ENCODE measurements around the gene MAG.

MAG gene

GRCh38 chr19:35297922-35298321 lies 6.0 kb downstream of the MAG start (continued):
- 0 out of 2 replicates have a peak, but pooled peaks have one; percentile 10 for TF ChIP-seq ZNF280C (tag by site-specific recombination; IDR thresholded peaks at IDR 0.05)
- TF ChIP-seq ZNF843 (tag by site-specific recombination; IDR thresholded peaks at IDR 0.05), result no peak
- TF ChIP-seq ATF2 (tag by site-specific recombination; IDR thresholded peaks at IDR 0.05; ENCODE audit: low read depth), result no peak
- TF ChIP-seq ZFHX2 (tag by site-specific recombination; conservative IDR thresholded peaks at IDR 0.05), result no peak
- TF ChIP-seq ZNF571 (tag by site-specific recombination; IDR thresholded peaks at IDR 0.05), result 0 out of 2 replicates have a peak, but pooled peaks have one; percentile 12

- ChIA-PET POLR2A (no interaction called here), CTCF (no interaction called here)
- no peaks in the 10 kb centered on the region for H3K4me1 ChIP-seq (ENCODE audit: control insufficient read depth, insufficient read depth, low read length)
- no peak overlapping the region for H3K4me3 ChIP-seq (ENCODE audit: low read depth, low read length)
- no peaks in the 10 kb centered on the region for H3K9me3 ChIP-seq (ENCODE audit: control insufficient read depth, insufficient read depth, low read depth, low read length)
- H3K27ac ChIP-seq (ENCODE audit: extremely low read depth, low read depth, low read length), result no peak overlapping the region
- H3K36me3 ChIP-seq (ENCODE audit: control insufficient read depth in 2 of 2, insufficient read depth in 1 of 2, low read length in 2 of 2), result no peaks in the 10 kb centered on the region; a peak in 1 of 3 replicates
- TF ChIP-seq YY2 (tag by site-specific recombination; IDR thresholded peaks at IDR 0.05) (peak; percentile 74), ZBTB20 (tag by site-specific recombination; IDR thresholded peaks at IDR 0.05) (peak; percentile 39; the same call in 1 of the 2 replicates), ZBTB48 (tag by site-specific recombination; IDR thresholded peaks at IDR 0.05) (peak; percentile 57), ZNF621 (tag by site-specific recombination; IDR thresholded peaks at IDR 0.05) (peak; percentile 86; the same call in 1 of the 2 replicates), ZNF391 (tag by site-specific recombination; IDR thresholded peaks at IDR 0.05; ENCODE audit: borderline replicate concordance, low read depth) (no peak), ZNF23 (tag by site-specific recombination; IDR thresholded peaks at IDR 0.05; ENCODE audit: borderline replicate concordance) (peak; percentile 29; the same call in 1 of the 2 replicates), ZNF404 (tag by site-specific recombination; IDR thresholded peaks at IDR 0.05) (peak; percentile 10; the same call in 1 of the 2 replicates), ZNF175 (tag by site-specific recombination; IDR thresholded peaks at IDR 0.05) (peak; percentile 91), GLI2 (tag by site-specific recombination; IDR thresholded peaks at IDR 0.05; ENCODE audit: borderline replicate concordance, low read depth) (no peak), ZNF571 (tag by site-specific recombination; IDR thresholded peaks at IDR 0.05) (peak; percentile 33; the same call in 1 of the 2 replicates), ZNF768 (tag by site-specific recombination; IDR thresholded peaks at IDR 0.05) (no peak), ZNF223 (tag by site-specific recombination; IDR thresholded peaks at IDR 0.05) (peak; percentile 12; the same call in 1 of the 2 replicates), ZNF530 (tag by site-specific recombination; IDR thresholded peaks at IDR 0.05; ENCODE audit: low read depth) (no peak), ZNF112 (tag by site-specific recombination; IDR thresholded peaks at IDR 0.05) (0 out of 2 replicates have a peak, but pooled peaks have one; percentile 6), ZNF776 (tag by site-specific recombination; IDR thresholded peaks at IDR 0.05; ENCODE audit: borderline replicate concordance) (peak; percentile 88), ZNF692 (tag by site-specific recombination; IDR thresholded peaks at IDR 0.05) (no peak), ZBTB8A (tag by site-specific recombination; IDR thresholded peaks at IDR 0.05) (no peak), ZNF146 (tag by site-specific recombination; IDR thresholded peaks at IDR 0.05) (peak; percentile 39; the same call in 1 of the 2 replicates), ZNF660 (tag by site-specific recombination; IDR thresholded peaks at IDR 0.05) (no peak), ZBTB1 (tag by site-specific recombination; IDR thresholded peaks at IDR 0.05) (0 out of 2 replicates have a peak, but pooled peaks have one; percentile 38), SALL2 (tag by site-specific recombination; IDR thresholded peaks at IDR 0.05; ENCODE audit: borderline replicate concordance) (peak; percentile 82; the same call in 1 of the 2 replicates), ZNF560 (tag by site-specific recombination; IDR thresholded peaks at IDR 0.05; ENCODE audit: borderline replicate concordance) (0 out of 2 replicates have a peak, but pooled peaks have one; percentile 8), ZNF398 (tag by site-specific recombination; IDR thresholded peaks at IDR 0.05) (peak; percentile 5; the same call in 1 of the 2 replicates), ZNF202 (tag by site-specific recombination; IDR thresholded peaks at IDR 0.05; ENCODE audit: borderline replicate concordance) (peak; percentile 7; the same call in 1 of the 2 replicates)
- TF ChIP-seq, protein P1, sequence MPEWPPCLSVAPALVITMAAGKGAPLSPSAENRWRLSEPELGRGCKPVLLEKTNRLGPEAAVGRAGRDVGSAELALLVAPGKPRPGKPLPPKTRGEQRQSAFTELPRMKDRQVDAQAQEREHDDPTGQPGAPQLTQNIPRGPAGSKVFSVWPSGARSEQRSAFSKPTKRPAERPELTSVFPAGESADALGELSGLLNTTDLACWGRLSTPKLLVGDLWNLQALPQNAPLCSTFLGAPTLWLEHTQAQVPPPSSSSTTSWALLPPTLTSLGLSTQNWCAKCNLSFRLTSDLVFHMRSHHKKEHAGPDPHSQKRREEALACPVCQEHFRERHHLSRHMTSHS (tag by site-specific recombination; IDR thresholded peaks at IDR 0.05), result 0 out of 2 replicates have a peak, but pooled peaks have one; percentile 3
Measured at GRCh38 chr19:35298561-35298972, 6.6 kb downstream of the MAG start.
